ENCODE measurements around the gene OBSCN. TPM values are rescaled to one million over a fixed set of nuclear protein-coding genes. Genes with fewer than 3 reads are reported as not detected.

OBSCN gene
- total RNA-seq, 2 experiments from 2014 or later, result 80.8 to 82.2 TPM

- no peaks in the 10 kb centered on the region for H3K9me3 ChIP-seq (ENCODE audit: control insufficient read depth in 1 of 2, insufficient read depth in 1 of 2, low read length in 2 of 2)
- DNase-seq (no peak), ATAC-seq (ENCODE audit: poor library complexity) (no peak)
- CTCF ChIA-PET, result interaction anchor here (1.2 to 1.5 kb wide), 2 partner anchors 32 to 51 kb away, joined by 3 to 4 read pairs; no protein-coding TSS in a partner anchor
- H3K27ac Mint-ChIP-seq, result no peak overlapping the region
- H3K9me3 Mint-ChIP-seq, result no peaks in the 10 kb centered on the region
- TF ChIP-seq CTCF (IDR thresholded peaks at IDR 0.05), result no peak
- H3K4me1 ChIP-seq (ENCODE audit: insufficient read depth, low read length), result peaks cover 17% of the 10 kb centered on the region
- no peak overlapping the region for H3K27ac ChIP-seq (ENCODE audit: low read depth in 1 of 2, low read length in 2 of 2)
- peaks cover 6% of the 10 kb centered on the region for H3K36me3 Mint-ChIP-seq (ENCODE audit: low read depth)
- peaks cover 14% of the 10 kb centered on the region for H3K4me1 Mint-ChIP-seq (ENCODE audit: low read depth)
- intact Hi-C loops (cut with DNase I, micrococcal nuclease), result no loop called here
- no peak overlapping the region for H3K4me3 Mint-ChIP-seq
- H3K36me3 ChIP-seq (ENCODE audit: insufficient read depth, low read length), result peaks cover 2% of the 10 kb centered on the region
- POLR2A ChIA-PET, result no interaction called here
- H3K27me3 Mint-ChIP-seq, result no peaks in the 10 kb centered on the region
- H3K4me3 ChIP-seq (ENCODE audit: low read length), result no peak overlapping the region
- H3K27me3 ChIP-seq (ENCODE audit: control insufficient read depth in 1 of 2, insufficient read depth in 2 of 2, low read length in 2 of 2), result no peaks in the 10 kb centered on the region
These were observed 26.2 kb upstream of the OBSCN start for GRCh38 chr1:228181645-228182034.

GRCh38 chr1:228182296-228183030, 25.4 kb upstream of the OBSCN start:
- no peaks in the 10 kb centered on the region for H3K9me3 Mint-ChIP-seq
- POLR2A ChIA-PET, result no interaction called here
- H3K4me1 Mint-ChIP-seq (ENCODE audit: low read depth), result peaks cover 15% of the 10 kb centered on the region
- no peak overlapping the region for H3K27ac Mint-ChIP-seq
- no peaks in the 10 kb centered on the region for H3K27me3 Mint-ChIP-seq
- Histone ChIP-seq H3K4me1 (ENCODE audit: insufficient read depth, low read length) (peaks cover 20% of the 10 kb centered on the region), H3K36me3 (ENCODE audit: insufficient read depth, low read length) (peaks cover 2% of the 10 kb centered on the region), H3K4me3 (ENCODE audit: low read length) (no peak overlapping the region), H3K27me3 (ENCODE audit: control insufficient read depth in 1 of 2, insufficient read depth in 2 of 2, low read length in 2 of 2) (no peaks in the 10 kb centered on the region), H3K27ac (ENCODE audit: low read depth in 1 of 2, low read length in 2 of 2) (no peak overlapping the region), H3K9me3 (ENCODE audit: control insufficient read depth in 1 of 2, insufficient read depth in 1 of 2, low read length in 2 of 2) (no peaks in the 10 kb centered on the region)
- CTCF ChIA-PET, result interaction anchor here (1.2 to 1.5 kb wide), 2 partner anchors 31 to 52 kb away, joined by 3 to 4 read pairs; no protein-coding TSS in a partner anchor
- intact Hi-C loops (cut with DNase I, micrococcal nuclease), result no loop called here
- DNase-seq, result no peak
- no peak for TF ChIP-seq CTCF (IDR thresholded peaks at IDR 0.05)
- ATAC-seq (ENCODE audit: poor library complexity), result no peak
- peaks cover 6% of the 10 kb centered on the region for H3K36me3 Mint-ChIP-seq (ENCODE audit: low read depth)
- H3K4me3 Mint-ChIP-seq, result no peak overlapping the region

GRCh38 chr1:228184152-228184551, 23.7 kb upstream of the OBSCN start:
- Mint-ChIP-seq H3K4me3 (no peak overlapping the region), H3K27me3 (no peaks in the 10 kb centered on the region), H3K9me3 (no peaks in the 10 kb centered on the region), H3K36me3 (ENCODE audit: low read depth) (peaks cover 6% of the 10 kb centered on the region), H3K4me1 (ENCODE audit: low read depth) (peaks cover 24% of the 10 kb centered on the region), H3K27ac (no peak overlapping the region)
- H3K27ac ChIP-seq (ENCODE audit: low read depth in 1 of 2, low read length in 2 of 2), result no peak overlapping the region
- POLR2A ChIA-PET, result no interaction called here
- ATAC-seq (ENCODE audit: poor library complexity) (no peak), DNase-seq (no peak)
- no peak for TF ChIP-seq CTCF (IDR thresholded peaks at IDR 0.05)
- no peaks in the 10 kb centered on the region for H3K36me3 ChIP-seq (ENCODE audit: insufficient read depth, low read length)
- no peak overlapping the region for H3K4me3 ChIP-seq (ENCODE audit: low read length)
- H3K4me1 ChIP-seq (ENCODE audit: insufficient read depth, low read length), result peaks cover 24% of the 10 kb centered on the region
- CTCF ChIA-PET, result no interaction called here
- H3K9me3 ChIP-seq (ENCODE audit: control insufficient read depth in 1 of 2, insufficient read depth in 1 of 2, low read length in 2 of 2), result no peaks in the 10 kb centered on the region
- intact Hi-C loops (cut with DNase I, micrococcal nuclease), result no loop called here
- H3K27me3 ChIP-seq (ENCODE audit: control insufficient read depth in 1 of 2, insufficient read depth in 2 of 2, low read length in 2 of 2), result no peaks in the 10 kb centered on the region
